GM12874 (cell line): ENCODE data around the gene SEMA4D.

ENCODE experiments used
- TF ChIP-seq, protein P1 (sequence below): IDR thresholded peaks from 2 replicates; pipeline ENCODE4 v1.5.1; 2011; ENCODE audit warnings: low read depth, mild to moderate bottlenecking, control low read depth, low read length, moderate library complexity; ENCODE audit not compliant: insufficient read depth

SEMA4D gene

DNA sequence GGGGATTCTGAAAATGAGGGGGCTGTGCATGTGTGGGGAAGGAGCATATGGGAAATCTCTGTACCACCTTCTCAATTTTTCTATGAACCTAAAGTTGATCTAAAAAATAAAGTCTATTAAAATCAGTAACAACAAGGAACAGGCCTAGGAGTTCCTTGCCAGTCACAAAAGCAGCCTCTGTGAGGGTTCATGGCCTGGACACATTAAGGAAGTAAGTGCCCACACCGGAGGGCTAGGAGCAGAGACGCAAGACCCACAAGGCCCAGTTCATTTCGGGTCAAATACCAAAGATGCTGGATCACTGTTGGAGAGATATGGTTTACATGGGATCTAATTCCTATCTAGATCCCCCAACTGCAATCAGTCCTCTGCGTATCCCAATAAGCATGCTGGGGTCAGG lies 88.4 kb downstream of the SEMA4D start:
- TF ChIP-seq, protein P1, sequence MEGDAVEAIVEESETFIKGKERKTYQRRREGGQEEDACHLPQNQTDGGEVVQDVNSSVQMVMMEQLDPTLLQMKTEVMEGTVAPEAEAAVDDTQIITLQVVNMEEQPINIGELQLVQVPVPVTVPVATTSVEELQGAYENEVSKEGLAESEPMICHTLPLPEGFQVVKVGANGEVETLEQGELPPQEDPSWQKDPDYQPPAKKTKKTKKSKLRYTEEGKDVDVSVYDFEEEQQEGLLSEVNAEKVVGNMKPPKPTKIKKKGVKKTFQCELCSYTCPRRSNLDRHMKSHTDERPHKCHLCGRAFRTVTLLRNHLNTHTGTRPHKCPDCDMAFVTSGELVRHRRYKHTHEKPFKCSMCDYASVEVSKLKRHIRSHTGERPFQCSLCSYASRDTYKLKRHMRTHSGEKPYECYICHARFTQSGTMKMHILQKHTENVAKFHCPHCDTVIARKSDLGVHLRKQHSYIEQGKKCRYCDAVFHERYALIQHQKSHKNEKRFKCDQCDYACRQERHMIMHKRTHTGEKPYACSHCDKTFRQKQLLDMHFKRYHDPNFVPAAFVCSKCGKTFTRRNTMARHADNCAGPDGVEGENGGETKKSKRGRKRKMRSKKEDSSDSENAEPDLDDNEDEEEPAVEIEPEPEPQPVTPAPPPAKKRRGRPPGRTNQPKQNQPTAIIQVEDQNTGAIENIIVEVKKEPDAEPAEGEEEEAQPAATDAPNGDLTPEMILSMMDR, result no peak

DNA sequence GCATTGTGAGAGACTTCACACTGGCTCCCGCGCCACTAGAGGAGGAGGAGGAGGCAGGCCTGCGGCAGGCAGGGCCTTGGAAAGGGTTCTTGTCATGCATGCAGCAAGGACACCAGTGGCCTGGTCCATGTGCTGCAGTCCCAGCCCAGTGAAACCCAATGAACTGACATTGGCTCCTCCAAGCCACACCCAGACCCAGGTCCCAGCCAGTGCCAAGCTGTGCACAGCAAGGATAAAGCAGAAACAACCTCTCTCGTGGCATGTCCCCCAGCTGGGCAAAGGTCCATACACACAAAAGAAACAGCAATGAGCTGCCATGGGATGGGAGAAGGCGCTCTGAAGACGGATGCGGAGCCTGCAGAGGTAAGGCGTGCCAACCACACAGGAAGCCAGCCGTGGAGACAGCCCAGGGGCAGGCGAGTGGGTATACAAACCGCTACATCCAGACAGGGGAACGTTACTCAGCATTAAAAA lies 89.2 kb downstream of the SEMA4D start:
- TF ChIP-seq, protein P1, result no peak

DNA sequence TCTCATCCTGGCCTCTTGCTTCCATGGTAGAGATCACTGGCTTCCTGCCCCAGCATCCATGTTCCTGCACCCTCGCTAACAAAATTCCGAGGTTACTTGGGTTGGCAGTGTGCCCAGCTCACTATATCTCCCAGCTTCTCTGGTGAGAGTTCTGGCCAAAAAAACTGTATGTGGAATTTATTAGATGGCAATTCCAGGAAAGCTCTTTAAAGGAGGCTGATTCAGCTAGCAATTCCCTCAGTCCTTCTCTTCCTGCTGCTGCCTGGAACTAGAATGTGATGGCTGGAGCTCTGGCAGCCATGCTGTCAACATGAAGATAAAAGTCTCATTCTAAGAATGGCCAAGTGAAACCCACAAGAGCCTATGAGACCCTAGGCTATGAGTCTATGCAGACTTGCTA lies 90.8 kb downstream of the SEMA4D start:
- TF ChIP-seq, protein P1, result no peak

DNA sequence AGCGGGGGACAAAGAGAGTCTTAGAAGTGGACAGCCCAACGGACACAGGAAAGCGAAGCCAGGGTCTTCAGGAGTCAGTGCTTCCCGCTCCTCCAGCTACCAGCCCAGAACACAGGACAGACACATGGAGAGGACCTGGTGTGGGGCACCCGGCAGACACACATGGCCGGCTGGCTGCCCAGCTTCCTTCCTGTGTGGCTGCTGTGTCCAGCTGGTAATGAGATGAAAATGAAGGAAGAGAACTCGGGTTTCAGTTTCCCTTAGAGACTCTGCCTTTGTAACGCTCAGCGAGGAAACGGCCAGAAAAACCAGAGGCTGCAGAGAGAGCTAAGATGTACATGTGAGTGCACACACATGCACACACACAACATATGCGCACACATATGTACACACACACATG lies 92.1 kb downstream of the SEMA4D start:
- TF ChIP-seq, protein P1, result no peak

DNA sequence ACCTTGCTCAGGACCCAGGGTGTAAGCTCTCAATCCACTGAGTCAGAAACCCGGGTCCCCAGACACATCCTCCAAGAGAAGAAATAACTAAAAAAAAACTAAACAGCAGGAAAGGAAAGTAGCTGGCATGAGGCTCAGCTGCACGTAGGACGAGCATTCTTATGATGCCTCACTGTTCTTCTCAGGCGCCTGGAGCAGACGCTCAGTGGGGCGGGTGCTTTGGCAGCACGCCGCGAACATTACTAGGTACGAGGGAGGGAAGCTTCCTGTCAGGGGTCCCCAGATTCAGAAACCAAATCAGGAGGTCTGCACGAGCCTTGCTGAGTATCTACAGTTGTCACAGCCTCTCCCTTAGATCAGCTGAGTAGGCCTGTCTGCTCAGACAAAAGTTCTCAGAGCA lies 93.8 kb downstream of the SEMA4D start:
- TF ChIP-seq, protein P1, result no peak

DNA sequence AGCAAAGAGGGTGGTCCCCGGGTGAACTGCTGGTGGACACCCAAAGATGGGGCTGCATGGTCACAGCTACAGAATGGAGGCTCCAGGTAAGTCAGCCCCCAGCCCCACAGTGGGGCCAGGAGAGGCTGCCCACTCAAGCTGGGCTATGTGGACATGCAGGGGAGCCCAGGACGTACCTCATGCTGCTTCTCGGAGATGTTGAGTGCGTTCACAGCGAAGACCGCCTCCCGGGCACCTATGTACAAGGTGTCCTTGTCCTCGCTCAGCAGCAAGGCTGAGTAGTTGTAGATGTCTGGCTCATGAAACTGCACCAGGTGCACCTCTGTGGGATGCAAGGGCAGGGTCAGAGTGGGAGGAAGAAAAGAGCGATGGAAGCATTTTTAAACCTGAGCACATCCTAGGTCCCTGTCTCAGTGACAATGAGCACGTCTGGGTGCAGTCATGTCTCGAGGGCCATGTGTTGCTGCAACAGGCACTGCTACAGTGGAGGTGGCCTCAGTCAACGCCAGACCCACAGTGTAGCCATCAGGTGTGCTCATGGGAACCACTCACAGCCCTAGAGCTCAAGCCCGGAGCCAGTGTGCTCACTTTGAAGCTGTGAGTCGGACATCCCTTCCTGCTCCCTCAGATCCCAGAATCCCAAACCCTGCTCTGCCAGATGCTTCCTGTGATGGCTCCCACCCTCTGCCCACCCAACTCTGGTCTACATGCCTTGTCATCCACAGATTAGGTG lies 95.1 kb downstream of the SEMA4D start:
- TF ChIP-seq, protein P1, result no peak

DNA sequence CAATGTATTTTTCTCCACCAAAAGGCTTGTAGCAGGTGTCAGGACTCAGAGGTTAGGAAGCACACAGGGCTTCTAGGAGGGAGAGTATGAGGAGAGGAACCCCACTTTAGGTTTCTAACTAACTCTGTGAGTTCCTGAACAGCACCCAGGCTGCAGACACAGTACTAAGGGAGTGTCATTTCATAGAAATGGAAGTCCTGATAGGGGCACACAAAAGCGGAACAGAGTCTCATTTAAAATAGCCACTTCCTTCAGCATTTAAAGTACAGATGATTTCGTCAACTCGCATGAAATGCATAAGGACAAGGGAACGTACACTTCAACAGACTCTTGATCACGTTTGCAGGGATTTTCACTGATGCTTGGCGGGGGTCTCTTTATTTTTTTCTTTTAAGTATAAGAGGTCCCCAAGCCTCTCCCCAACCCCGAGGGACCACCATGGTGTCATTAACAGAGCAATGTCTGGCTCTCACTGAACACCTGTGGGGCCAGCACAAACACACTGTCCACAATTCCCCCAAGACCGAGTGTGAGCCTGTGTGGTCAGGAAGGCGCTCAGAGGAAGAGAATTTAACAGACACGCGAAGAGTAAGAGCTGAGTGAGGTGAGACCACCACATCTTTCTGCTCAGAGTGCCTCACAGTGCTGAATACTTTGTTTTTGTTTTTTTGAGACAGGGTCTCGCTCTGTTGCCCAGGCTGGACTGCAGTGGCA lies 97.4 kb downstream of the SEMA4D start:
- TF ChIP-seq, protein P1, result no peak
